ENCODE data around the gene FILIP1. TPM values are rescaled to one million over a fixed set of nuclear protein-coding genes. Genes with fewer than 3 reads are reported as not detected.

FILIP1 gene
- total and polyA plus RNA-seq, 2 of the 8 experiments (the other 6 are each of a cell fraction or from before 2014, with no cell fraction given), result 2.4 to 5.7 TPM

DNA sequence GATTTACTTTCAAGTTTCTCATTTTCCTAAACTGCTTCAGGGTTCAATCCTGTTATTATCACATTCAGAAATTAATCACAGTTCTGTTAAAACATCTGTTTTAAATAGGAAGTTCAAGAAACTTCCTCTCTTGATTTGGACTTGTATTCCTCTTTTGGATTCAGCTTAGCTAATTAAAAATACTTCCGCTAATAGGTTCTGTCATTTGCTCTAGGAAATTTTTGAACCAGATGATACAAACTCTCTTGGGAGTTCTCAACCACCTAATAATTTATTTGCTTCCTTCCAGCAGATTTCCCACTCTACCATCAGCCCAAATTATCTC lies 193.1 kb downstream of the FILIP1 start (continued):
- TF ChIP-seq TEAD4 (IDR thresholded peaks at IDR 0.05; ENCODE audit: low read depth, low read length), result no peak

Data from H1 (cell line).